Renal cortex interstitium (tissue), 11 donors: ENCODE measurements around the gene ANXA11. TPM values are rescaled to one million over a fixed set of nuclear protein-coding genes. Genes with fewer than 3 reads are reported as not detected.
"Not testable (repeated sequence)": the region's sequence is repeated elsewhere in the genome, so short reads cannot be mapped to it uniquely, and the experiment has no call there.

ENCODE experiments used
- DNase-seq, 11 donors: peaks; one replicate each; pipeline ENCODE4 v3.0.0-alpha.2; 2013; ENCODE audit warnings: low read depth in 9 of 11, low spot score in 4 of 11; ENCODE audit errors: extremely low read depth in 1 of 11
- polyA plus RNA-seq, 3 donors: library from polyadenylated mRNA; unstranded; fragments of 120-200 nt; gene quantifications; one replicate each; pipeline ENCODE4 v1.2.1, GENCODE V29; 2013; ENCODE audit not compliant: insufficient read length in 3 of 3

Gene ANXA11
- polyA plus RNA-seq, 3 donors = 112 to 143 (median 130) TPM

DNA sequence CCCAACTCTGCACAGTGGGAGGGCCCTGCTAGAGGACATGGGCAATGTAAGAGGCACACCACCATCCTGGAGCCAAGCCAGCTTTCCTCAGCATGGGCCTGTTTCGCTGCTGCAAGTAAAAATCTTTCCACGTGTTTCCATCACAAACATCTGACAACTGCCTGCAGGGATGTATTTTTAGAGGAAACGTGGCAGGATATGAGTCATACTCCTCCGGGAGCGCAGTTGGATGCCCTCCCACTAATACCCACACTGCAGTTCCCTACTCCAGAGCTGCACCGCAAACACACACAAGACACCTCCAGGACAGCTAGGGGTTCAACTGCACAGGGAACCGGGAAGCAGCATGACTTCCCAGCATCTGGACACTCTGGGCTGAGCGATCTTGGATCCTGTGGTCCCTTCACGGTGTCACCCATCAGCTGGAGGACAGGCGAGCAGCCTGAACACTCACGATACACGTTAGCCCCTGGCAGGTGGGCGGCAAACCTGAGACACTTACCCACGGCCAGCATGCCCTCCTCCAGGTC lies 46.7 kb downstream of the ANXA11 start:
- DNase-seq = peak in 4 of 11 donors; percentile 35 to 49 (median 40)

DNA sequence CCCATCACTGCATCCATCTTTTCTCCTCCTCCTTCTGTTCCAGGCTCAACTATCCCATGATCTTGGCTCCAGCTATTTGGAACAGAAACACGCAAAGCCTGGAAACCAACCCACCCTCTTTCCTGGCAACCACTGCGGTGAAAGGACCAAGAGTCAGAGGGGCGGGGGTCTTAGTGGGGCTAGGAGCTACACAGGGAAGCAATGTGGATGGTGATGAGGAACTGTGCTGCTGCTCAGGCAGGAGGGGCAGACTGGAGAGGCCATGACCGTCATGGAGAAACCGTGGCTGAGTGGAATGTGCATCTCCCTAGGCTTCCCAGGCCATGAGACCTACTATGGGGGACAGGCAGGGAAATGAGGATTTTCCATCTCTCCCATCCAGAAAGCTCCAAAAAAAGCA lies 47.2 kb downstream of the ANXA11 start:
- DNase-seq = no peak

DNA sequence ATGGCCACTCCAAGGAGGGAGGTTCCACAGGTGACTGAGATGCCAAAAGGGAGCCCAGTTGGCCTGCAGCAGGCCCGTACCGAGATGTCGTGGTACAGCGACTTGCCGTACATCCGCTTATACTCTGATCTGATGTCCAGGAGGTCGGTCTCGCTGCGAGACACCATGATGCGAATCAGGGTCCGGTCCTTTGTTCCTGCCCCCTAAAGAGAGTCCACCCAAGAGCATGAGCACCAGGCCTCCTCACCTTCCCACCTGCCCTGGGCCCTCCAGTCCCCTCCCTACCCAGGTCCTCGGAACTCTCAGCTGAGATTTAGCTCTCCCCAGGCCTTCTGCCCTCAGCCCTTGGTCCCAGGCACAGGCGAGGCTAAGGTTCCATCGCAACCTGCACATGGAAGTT lies 47.8 kb downstream of the ANXA11 start:
- DNase-seq = no peak

DNA sequence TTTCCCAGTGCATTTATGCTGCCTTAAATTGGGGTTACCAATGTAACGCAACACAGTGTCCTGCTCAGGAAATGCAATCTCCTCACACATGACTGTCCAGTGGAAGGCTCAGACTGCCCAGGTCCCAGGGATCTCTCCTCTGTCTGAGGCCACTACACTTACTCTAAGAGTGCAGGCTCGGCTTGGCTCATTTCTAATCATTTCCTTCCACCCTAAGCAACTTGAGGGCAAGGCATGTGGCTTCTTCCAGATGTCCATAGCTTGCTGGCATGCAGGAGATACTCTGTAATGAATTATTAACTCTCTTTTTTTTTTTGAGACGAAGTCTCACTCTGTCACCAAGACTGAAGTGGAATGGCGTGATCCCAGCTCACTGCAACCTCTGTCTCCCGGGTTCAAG lies 49.1 kb downstream of the ANXA11 start:
- no peak for DNase-seq

DNA sequence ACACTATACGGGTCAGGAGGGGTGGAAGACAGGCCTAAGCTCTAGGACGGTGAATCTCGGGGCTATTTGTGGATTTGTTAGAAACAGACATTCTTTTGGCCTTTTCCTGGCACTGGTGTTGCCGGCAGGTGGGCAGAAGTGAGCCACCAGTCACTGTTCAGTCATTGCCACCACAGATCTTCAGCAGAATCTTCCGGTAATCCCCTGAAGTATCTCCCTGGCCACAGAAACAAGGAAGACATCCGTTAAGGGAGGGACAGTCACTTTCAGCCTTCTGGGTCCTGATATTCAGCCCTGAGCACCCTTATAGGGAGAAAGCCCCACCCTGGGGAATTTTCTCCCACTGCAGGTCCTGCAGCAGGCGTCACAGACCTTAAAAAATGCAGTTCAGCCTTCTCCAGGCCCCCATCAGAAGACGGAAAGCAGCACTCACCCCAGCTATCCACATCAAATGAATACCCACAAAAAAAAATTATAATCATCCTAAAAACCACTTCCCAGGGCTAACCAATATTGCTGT lies 49.6 kb downstream of the ANXA11 start:
- no peak for DNase-seq

DNA sequence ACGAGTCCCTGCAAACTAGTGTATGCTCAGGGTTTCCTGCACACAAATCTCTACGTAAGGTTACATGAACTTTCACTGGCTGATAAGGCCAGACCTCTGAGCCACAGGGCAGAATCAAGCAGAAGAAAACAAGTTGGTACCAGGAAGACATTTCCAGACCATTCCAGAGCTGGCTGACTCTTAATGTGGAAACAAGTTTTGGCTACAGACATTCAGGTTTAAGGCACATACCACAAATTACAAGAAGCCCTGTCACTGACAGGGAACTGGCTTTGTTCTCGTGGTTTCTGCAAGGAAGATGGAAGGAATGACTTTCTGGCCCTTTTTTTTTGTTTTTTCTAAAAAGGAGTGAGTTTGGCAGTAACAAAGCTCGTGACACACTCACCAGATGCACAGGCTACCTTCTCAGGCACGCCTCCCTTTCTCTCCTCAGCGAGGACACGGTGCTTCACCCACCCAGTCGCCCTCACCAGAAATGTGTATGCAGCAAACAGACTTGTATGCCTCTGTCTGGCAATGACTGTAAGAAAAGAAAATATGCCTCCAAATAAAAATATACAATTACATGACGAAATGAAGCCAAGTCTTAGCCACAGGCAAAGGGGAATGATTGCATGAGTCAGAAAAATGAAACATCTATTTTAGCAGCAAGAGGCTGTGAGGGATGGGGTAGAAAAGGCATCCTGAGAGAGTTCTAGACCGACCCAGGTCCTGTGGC lies 50.2 kb downstream of the ANXA11 start:
- DNase-seq = no peak

DNA sequence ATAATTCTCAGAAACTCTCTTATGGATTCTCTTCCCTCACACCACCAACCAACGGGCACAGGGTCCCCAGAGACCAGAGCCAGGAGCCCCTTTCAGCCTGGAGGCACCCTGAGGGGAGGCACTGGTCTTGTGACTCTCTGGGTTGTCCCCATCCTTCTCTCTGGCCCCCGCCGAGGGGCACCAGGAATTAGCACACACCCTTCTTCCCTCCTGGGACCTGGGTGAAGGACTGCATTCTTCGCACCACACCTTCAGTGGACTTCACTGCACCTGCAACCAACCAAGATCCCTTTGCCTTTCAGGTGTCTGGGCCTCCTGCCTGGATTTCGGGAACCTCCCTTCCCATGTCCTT lies 50.7 kb downstream of the ANXA11 start:
- DNase-seq = no peak

DNA sequence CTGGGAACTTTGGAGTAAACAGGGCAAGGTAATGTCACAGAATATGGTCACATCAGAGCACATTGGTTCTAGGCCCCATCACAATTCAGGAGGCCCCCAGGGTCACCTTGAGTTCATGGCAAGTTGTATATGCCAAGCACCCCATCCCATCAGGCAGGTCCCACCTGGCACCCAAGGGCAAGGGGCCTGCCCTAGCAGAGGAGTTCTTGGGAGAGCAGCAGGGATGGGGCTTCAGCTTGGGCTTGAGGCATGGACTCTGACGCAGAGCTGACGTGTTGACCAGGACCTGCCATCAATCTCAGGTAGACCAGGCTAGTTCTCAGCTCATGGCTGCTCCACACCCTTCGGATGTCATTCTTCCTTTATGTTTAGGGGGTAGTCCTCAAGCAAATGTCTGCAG lies 51.9 kb downstream of the ANXA11 start:
- DNase-seq = no peak

DNA sequence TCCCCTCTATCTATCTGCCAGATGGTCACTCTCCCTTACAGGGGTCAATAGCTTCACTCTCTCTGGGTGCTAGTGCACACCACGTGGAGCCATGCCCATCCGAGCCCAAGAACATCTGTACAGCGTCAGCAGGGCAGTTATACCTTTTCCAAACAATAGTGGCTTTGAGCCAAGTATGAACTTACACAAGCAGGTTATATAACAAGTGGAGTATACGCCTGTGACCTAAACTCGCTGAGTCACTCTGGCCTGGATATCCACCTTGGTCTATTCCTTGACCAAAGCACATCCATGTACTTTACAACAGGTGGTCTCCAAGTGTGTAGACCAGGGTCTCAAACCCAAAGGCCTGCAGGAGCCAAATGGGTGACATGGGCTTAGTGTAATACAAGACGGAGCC lies 52.5 kb downstream of the ANXA11 start:
- no peak for DNase-seq

DNA sequence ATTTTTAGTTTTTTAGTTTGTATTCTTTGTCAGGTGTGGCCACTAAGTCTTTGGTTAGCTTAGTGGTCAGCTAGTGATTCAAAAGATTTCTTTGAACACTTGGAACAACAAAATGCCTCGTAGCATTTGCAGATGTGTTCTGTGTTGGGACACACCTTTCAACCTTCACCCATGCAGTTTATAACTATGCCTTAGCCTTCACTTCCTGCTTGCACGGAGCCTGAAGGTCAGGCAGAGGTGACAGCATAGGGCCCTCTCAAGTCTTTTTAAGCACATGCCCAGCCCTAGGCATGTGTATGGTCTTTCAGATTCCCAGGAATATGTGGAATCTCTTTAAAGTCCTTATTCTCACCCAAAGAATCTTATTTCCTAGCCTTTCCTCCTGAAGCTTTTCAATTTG lies 55.2 kb downstream of the ANXA11 start:
- no peak for DNase-seq

DNA sequence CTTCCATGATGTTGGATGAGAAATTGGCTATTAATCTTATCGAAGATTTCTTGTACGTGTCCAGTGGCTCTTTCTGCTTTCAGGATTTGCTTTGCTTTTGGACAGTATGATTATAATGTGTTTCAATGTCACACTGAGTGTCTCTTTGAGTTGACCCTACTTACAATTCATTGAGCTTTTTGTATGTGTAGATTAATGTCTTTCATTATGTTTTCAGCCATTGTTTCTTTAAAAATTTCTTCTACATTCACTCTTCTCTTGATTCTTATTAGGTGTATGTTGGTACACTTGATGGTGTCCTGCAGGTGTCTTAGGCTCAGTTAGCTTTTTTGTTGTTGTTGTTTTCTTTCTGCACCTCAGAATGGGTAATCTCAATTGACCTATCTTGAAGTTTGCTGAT lies 56.2 kb downstream of the ANXA11 start:
- no peak for DNase-seq

DNA sequence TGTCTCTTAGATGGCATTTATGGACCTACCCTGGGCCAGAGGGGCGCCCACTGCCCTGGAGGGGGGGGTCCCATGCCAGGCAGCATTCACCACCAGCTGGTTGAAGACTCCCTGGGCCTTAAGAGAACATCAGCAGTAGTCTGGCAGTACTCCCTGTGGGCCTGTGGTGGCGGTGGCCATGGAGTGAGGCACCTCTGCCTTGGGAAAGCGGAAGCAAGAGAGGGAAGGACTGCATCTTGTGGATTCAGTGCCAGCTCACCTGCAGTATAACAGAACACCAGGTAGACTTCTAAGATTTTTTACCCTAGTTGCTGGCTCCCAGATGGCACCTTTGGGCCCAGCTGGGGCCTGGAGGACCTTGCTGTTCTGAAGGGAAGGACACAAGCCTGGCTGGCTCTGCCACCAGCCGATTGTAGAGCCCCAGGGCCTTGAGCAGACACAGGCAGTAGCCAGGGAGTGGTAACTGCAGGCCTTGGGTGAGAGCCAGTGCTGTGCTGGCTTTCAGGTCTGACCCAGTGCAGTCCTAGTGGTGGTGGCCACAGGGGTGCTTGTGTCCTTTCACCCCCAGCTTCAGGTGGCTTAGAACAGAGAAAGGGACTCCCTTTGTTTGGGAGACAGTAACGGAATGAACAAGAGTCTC lies 57.1 kb downstream of the ANXA11 start:
- no peak for DNase-seq

DNA sequence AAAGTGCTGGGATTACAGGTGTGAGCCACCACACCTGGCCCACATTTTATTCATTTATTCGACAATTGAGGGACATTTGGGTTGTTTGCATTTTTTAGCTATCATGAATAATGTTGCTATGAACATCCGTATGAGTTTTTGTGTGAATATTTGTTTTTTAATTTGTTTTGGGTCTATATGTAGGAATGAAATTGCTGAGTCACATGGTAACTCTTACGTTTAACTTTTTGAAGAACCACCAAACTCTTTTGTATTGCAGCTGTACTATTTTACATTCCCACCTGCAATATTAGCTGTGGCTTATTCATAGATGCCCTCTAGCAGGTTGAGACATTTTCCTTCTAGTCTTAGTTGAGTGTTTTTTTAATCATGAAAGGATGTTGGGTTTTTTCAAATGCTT lies 58.4 kb downstream of the ANXA11 start:
- no peak for DNase-seq

DNA sequence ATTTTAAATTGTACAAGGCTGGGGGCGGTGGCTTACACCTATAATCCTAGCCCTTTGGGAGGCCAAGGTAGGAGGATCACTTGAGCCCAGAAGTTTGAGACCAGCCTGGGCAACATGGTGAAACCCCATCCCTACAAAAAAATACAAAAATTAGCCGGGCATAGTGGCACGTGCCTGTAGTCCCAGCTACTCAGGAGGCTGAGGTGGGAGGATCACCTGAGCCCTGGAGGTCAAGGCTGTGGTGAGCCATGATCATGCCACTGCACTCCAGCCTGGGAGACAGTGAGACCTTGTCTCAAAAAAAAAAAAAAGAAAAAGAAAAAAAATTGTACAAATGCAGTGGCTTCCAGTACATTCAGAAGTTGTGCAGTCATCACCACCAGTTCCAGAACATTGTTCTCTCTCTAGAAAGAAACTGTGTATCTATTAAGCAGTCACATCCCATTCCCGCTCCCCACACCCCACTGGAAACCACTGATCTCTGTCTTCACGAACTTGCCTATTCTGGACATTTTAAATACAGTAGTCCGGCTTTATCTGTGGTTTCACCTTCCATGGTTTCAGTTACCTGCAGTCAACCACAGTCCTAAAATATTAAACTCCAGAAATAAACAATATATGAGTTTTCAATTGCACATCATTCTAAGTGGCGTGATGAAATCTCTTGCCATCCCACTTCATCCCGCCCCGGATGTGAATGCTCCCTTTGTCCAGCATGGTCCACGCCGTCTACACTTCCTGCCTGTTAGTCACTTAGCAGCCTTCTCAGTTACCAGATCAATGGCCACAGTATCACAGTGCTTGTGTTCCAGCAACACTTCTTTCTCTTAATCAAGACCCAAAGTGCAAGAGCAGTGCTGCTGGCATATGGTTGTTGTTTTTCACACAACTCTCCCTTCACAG lies 59.7 kb downstream of the ANXA11 start:
- DNase-seq = not testable (repeated sequence)

DNA sequence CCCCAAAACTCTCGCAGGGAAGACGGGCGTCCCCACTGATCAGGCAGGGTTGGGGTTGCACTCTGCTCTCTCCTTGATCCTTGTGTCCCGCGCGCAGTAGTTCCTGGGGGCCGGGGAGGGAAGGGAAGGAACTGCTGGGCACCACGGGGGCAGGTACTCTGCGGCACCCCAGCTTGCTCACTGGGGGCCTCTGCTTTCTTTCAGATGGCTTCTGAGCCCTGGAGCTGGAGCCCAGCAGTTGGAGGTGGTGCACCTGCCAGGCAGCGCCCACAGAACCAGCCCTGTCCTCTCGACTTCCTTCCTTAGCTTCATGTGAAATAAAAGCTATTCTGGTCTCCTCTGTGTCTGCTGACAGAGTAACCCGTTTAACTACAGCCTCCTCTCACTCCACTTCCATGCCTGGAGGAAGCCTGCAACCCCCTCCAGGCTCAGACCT lies 60.6 kb downstream of the ANXA11 start:
- DNase-seq = no peak

DNA sequence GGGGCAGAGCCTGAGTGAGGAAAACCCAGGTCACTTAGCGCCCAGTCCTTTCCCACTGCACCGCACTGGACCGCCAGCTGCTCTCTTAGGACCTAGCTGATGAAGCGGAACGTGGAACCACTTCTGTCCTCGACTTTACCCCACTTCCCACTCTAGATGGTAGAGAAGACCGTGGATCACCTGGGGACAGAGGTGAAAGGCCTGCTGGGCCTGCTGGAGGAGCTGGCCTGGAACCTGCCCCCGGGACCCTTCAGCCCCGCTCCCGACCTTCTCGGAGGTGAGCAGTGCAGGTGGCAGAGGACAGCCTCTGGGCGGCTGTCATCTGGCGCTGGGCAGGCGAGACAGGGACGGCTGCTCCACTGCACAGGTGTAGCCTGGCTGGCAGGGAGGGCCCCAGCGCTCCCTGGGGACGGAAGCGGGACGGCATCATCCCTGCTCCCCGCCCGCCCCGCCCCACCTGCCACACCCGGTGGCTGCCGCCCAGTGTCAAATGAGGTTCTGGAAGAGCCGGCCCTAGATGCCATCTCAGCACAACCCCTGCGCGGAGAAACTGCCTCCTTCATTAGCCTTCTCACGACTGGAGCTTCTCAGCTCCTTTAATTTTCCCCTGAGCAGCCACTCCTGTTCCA lies 61.2 kb downstream of the ANXA11 start:
- DNase-seq = peak in 1 of 11 donors; percentile 14

DNA sequence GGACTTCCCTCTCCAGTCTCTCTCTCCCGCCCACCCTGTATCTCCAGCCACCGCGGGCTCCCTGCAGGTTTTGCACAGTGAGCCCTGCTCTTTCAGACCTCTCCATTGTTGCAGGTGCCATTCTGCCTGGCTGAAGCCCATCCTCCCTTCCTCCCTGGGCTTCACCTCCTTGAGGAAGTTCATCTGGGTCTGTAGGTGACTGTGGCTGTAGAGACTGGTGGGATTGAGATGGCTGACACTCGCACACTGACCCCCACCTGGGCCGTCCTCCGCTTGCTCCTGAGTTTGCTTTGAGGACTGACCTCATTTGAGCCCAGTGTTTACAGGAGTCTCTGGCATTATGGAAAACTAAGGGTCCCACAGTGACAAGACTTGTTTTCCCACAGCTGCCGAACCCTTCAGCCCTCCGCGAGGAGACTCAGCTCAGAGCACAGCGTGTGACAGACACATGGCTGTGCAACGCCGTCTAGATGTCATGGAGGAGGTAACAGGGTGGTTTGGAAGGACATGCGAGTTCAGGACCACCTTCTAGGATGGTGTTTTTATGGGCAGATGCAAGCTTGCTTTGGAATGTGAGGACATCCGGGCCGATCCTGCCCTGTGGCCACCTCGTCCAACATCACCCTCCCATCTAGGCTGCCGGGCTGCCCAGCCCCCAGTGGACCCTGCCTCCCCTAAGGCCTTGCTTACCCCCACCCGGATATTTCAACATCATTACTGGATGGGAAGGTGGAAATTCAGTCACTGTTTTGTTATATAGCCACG lies 63.5 kb downstream of the ANXA11 start:
- no peak for DNase-seq

DNA sequence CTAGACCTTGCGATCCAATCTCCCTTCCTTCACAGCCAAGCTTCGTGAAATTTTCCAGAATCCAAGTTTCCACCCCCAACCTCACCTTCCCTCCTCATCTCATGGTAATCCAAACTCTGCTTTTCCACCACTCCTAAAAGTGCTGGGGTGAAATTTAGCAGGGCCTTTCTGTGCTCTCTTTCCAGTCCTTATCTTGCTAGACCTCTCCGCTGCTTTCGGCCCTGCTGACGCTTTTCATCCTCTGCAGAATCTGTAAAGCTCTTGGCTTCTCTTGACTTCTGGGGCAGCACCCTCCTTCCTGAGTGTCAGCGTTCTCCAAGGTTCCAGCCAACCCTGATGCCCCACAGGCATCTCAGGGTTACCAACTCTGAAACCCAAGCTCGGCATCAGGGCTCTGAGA lies 65.1 kb downstream of the ANXA11 start:
- no peak for DNase-seq
